ENCODE data around the gene TMEM163. TPM values are rescaled to one million over a fixed set of nuclear protein-coding genes. Genes with fewer than 3 reads are reported as not detected.

TMEM163 gene
- not detected in 2 replicates for total RNA-seq

GRCh38 chr2:134718817-134719814 is at the start of gene TMEM163:
Gene TMEM163 (minus strand): TSS chr2:134719000.

Other genes with a start within 250 kb of the TMEM163 start
- gene ACMSD, start 119.6 kb upstream of the TMEM163 start, total RNA-seq, result under 0.01 TPM in 1 of 2 replicates, not detected in the other
- gene CCNT2, start 199.8 kb upstream of the TMEM163 start, total RNA-seq, result 18.9 and 21.9 TPM in 2 replicates

Data from smooth muscle cell of bladder (primary cell).